Measurements from ENCODE around the gene S100A14. TPM values are rescaled to one million over a fixed set of nuclear protein-coding genes. Genes with fewer than 3 reads are reported as not detected.

S100A14 gene
- total and polyA plus RNA-seq, 9 of the 15 experiments (the other 6 are each of a cell fraction or from before 2014, with no cell fraction given) = 0.10 to 0.64 (median 0.24) TPM; not detected in 3

- H3K9ac ChIP-seq (ENCODE audit: insufficient read depth in 1 of 2, low read depth in 2 of 2, low read length in 2 of 2) = peak overlapping the region in 1 of 2 experiments; percentile 41; a peak in 1 of 4 replicates
- intact Hi-C loops (cut with micrococcal nuclease) = no loop called here
- in situ Hi-C loops (cut with MboI) = no loop called here
- no peaks in the 10 kb centered on the region for H3K79me2 ChIP-seq (ENCODE audit: control insufficient read depth, insufficient read depth, low read length)
- ChIA-PET POLR2A (interaction anchor here (1.0 kb wide), 3 partner anchors 32 to 55 kb away, joined by 3 to 4 read pairs (median 3); partner anchors contain the start of gene S100A13), CTCF (ENCODE audit: low intra/inter-chr PET ratio) (interaction anchor here (0.5 to 0.8 kb wide), 3 partner anchors 12 to 39 kb away, joined by 3 read pairs; no protein-coding TSS in a partner anchor)
- FAIRE-seq = no peak
- no TSS peak for BruUV-seq (replicated peaks)
- H4K20me1 ChIP-seq (replicated peaks; ENCODE audit: control insufficient read depth, insufficient read depth, low read length) = no peaks in the 10 kb centered on the region
- no peak overlapping the region for H3K27ac ChIP-seq (ENCODE audit: extremely low read depth, low read depth, low read length)
- no peak for ATAC-seq
- no peak overlapping the region; the same call in 1 of the 2 replicates for H3K4me2 ChIP-seq (ENCODE audit: insufficient read depth, low read length)
- H3K4me3 ChIP-seq = no peak overlapping the region
- no peaks in the 10 kb centered on the region for H3K9me3 ChIP-seq (replicated peaks; ENCODE audit: control insufficient read depth, insufficient read depth, low read depth, low read length)
- WGBS (ENCODE audit: insufficient coverage, low coverage, missing lambda C conversion rate) = 24% methylated on average over 7 of the region's 7 CpGs
- H3K36me3 ChIP-seq (ENCODE audit: control insufficient read depth, insufficient read depth, low read length) = no peaks in the 10 kb centered on the region
- peaks cover 3% of the 10 kb centered on the region for H3K9me1 ChIP-seq (ENCODE audit: control insufficient read depth, insufficient read depth, low read length)
- no peak for DNase-seq (ENCODE audit: extremely low read depth in 1 of 4, low spot score in 3 of 4)
- no peaks in the 10 kb centered on the region for H3K27me3 ChIP-seq (ENCODE audit: control insufficient read depth in 2 of 2, insufficient read depth in 2 of 2, low read length in 2 of 2)
- H3K4me1 ChIP-seq (replicated peaks in 1 of 2; ENCODE audit: control insufficient read depth in 2 of 2, insufficient read depth in 2 of 2, low read length in 2 of 2) = peaks cover 23 to 24% of the 10 kb centered on the region in 2 experiments
- H2AFZ ChIP-seq (ENCODE audit: low read depth, low read length) = peak overlapping the region; percentile 22; the same call in 1 of the 2 replicates
- TF ChIP-seq YY1 (IDR thresholded peaks at IDR 0.05; ENCODE audit: borderline replicate concordance in 1 of 3, control insufficient read depth in 1 of 3, extremely low read depth in 1 of 3, insufficient read depth in 3 of 3, insufficient read length in 1 of 3, insufficient replicate concordance in 2 of 3, low read depth in 1 of 3, low read length in 2 of 3) (no peak), PHF21A (IDR thresholded peaks at IDR 0.05; ENCODE audit: borderline replicate concordance, low read depth) (no peak), THRB (CRISPR knock-in tag; conservative IDR thresholded peaks at IDR 0.05) (no peak), PCBP1 (IDR thresholded peaks at IDR 0.05; ENCODE audit: low read depth, low read length, poor library complexity, severe bottlenecking) (no peak), ARHGAP35 (IDR thresholded peaks at IDR 0.05; ENCODE audit: partially characterized antibody) (no peak), CBFB (CRISPR knock-in tag; IDR thresholded peaks at IDR 0.05) (no peak), ILF3 (IDR thresholded peaks at IDR 0.05; ENCODE audit: borderline replicate concordance) (no peak), VEZF1 (CRISPR knock-in tag; IDR thresholded peaks at IDR 0.05) (no peak), XRCC3 (IDR thresholded peaks at IDR 0.05) (no peak), RHOXF2B (CRISPR knock-in tag; conservative IDR thresholded peaks at IDR 0.05) (no peak), ZNF165 (CRISPR knock-in tag; IDR thresholded peaks at IDR 0.05; ENCODE audit: borderline replicate concordance) (no peak), CHD1 (IDR thresholded peaks at IDR 0.05; ENCODE audit: low read length) (no peak), SIN3A (IDR thresholded peaks at IDR 0.05; ENCODE audit: borderline replicate concordance in 2 of 2, control insufficient read depth in 1 of 2, low read depth in 2 of 2, low read length in 2 of 2) (no peak)
- TF ChIP-seq, protein P1, sequence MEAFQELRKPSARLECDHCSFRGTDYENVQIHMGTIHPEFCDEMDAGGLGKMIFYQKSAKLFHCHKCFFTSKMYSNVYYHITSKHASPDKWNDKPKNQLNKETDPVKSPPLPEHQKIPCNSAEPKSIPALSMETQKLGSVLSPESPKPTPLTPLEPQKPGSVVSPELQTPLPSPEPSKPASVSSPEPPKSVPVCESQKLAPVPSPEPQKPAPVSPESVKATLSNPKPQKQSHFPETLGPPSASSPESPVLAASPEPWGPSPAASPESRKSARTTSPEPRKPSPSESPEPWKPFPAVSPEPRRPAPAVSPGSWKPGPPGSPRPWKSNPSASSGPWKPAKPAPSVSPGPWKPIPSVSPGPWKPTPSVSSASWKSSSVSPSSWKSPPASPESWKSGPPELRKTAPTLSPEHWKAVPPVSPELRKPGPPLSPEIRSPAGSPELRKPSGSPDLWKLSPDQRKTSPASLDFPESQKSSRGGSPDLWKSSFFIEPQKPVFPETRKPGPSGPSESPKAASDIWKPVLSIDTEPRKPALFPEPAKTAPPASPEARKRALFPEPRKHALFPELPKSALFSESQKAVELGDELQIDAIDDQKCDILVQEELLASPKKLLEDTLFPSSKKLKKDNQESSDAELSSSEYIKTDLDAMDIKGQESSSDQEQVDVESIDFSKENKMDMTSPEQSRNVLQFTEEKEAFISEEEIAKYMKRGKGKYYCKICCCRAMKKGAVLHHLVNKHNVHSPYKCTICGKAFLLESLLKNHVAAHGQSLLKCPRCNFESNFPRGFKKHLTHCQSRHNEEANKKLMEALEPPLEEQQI (IDR thresholded peaks at IDR 0.05) = no peak
- TF ChIP-seq, protein P2, sequence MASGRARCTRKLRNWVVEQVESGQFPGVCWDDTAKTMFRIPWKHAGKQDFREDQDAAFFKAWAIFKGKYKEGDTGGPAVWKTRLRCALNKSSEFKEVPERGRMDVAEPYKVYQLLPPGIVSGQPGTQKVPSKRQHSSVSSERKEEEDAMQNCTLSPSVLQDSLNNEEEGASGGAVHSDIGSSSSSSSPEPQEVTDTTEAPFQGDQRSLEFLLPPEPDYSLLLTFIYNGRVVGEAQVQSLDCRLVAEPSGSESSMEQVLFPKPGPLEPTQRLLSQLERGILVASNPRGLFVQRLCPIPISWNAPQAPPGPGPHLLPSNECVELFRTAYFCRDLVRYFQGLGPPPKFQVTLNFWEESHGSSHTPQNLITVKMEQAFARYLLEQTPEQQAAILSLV (tag; IDR thresholded peaks at IDR 0.05) = no peak
Observed at GRCh38 chr1:153571706-153572105, 44.4 kb downstream of the S100A14 start.

Data from K562 (cell line).